GM12874 (cell line): ENCODE data around the gene DDX54.

ENCODE experiments used
- CTCF ChIP-seq: IDR thresholded peaks from 2 replicates; pipeline ENCODE4 v1.5.1; 2011; ENCODE audit warnings: low read depth, mild to moderate bottlenecking, control low read depth, low read length, moderate library complexity; ENCODE audit not compliant: insufficient read depth

Gene DDX54

GRCh38 chr12:113134071-113134470 lies 51.2 kb downstream of the DDX54 start:
- TF ChIP-seq CTCF = no peak

- no peak for TF ChIP-seq CTCF
These were observed 51.6 kb downstream of the DDX54 start for GRCh38 chr12:113133666-113134065.

GRCh38 chr12:113133036-113133435 lies 52.2 kb downstream of the DDX54 start:
- TF ChIP-seq CTCF = no peak

GRCh38 chr12:113131556-113131955 lies 53.7 kb downstream of the DDX54 start:
- TF ChIP-seq CTCF = no peak

- TF ChIP-seq CTCF = peak; percentile 43; the same call in 1 of the 2 replicates
These were observed 54.7 kb downstream of the DDX54 start for GRCh38 chr12:113130457-113131135.

- no peak for TF ChIP-seq CTCF
These were observed 55.4 kb downstream of the DDX54 start for GRCh38 chr12:113129664-113130456.

GRCh38 chr12:113128802-113129663 lies 56.2 kb downstream of the DDX54 start:
- TF ChIP-seq CTCF = no peak
